SK-N-MC (cell line): ENCODE data around the gene IFNLR1.

Experiments used
- EZH2 ChIP-seq: fragments of 200-600 bp; sonication (generic); IDR thresholded peaks from one replicate; pipeline ENCODE4 v1.6.1; 2017; ENCODE audit warnings: antibody characterized with exemption
- FOXP2 ChIP-seq: optimal IDR thresholded peaks from 2 replicates; pipeline ENCODE3; 2011; ENCODE audit warnings: mild to moderate bottlenecking, moderate library complexity; ENCODE audit not compliant: insufficient read depth; ENCODE audit errors: extremely low read length, control extremely low read depth
- POLR2AphosphoS5 ChIP-seq: IDR thresholded peaks from 2 replicates; pipeline ENCODE4 v1.6.1; 2012; ENCODE audit warnings: mild to moderate bottlenecking, low read depth, low read length, borderline replicate concordance

DNA sequence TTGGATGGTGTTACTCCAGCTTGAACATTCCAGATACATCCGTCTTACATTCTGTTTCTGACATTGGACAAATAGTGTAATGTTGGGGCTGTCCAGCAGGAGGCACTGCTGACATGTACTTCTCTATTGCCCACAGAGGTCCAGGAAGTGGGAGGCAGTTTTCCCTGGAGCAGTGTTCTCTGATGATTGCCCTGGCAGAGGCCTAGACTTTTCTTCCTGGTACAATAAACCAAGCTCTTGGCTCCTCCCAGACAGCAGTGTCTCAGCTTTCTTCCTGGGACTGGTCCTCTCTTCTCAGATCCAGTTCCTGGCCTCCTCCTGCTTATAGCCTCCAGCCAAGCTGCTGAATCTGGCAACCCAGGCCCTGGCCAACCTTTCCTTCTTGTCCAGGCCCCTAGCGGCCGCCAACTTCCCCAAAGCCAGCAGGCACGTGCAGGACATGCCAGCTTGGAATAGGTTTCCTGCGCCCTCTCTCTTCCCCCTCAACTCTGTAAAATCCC is 14.9 kb upstream of the IFNLR1 start:
- TF ChIP-seq POLR2AphosphoS5 (no peak), EZH2 (no peak), FOXP2 (no peak)
